NCI-H1092 treated with DMSO at 0.1 percent for 48 hours (cell line): ENCODE results near the gene FKBP11.
"Not testable (repeated sequence)": the region's sequence is repeated elsewhere in the genome, so short reads cannot be mapped to it uniquely, and the experiment has no call there.

Experiments
- DNase-seq: peaks from one replicate; lab custom pipeline; 2025; lab: John Stamatoyannopoulos, UW

FKBP11 gene

GRCh38 chr12:48907245-48907644, 18.0 kb downstream of the FKBP11 start:
- DNase-seq: no peak

DNA sequence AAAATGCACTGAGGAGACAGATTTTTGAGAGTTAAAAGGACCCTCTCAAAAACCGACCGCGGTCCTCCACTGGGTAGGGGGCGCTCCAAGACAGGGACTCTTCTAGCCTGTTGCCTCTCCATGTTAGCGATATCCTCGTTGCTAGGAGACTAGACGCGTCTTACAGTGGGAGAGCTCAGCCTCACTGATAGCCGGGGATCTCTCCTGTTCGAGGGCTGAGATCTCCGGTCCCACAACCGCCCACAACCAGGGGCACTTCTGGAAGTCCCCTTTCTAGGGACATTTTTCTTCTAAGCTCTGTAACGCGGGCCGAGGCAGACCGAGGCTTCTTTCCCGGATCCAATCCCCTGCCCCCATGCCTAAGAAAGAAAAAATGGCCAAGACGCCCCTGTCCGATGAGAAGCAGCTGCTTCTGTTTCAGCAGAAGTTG, 21.3 kb downstream of the FKBP11 start:
- peak; percentile 64 for DNase-seq

GRCh38 chr12:48903363-48903981, 21.8 kb downstream of the FKBP11 start:
- no peak for DNase-seq

GRCh38 chr12:48901278-48901677, 24.0 kb downstream of the FKBP11 start:
- no peak for DNase-seq

- no peak for DNase-seq
Measured at GRCh38 chr12:48899651-48900050, 25.6 kb downstream of the FKBP11 start.

- DNase-seq: no peak
Measured at GRCh38 chr12:48894271-48894670, 31.0 kb downstream of the FKBP11 start.

DNA sequence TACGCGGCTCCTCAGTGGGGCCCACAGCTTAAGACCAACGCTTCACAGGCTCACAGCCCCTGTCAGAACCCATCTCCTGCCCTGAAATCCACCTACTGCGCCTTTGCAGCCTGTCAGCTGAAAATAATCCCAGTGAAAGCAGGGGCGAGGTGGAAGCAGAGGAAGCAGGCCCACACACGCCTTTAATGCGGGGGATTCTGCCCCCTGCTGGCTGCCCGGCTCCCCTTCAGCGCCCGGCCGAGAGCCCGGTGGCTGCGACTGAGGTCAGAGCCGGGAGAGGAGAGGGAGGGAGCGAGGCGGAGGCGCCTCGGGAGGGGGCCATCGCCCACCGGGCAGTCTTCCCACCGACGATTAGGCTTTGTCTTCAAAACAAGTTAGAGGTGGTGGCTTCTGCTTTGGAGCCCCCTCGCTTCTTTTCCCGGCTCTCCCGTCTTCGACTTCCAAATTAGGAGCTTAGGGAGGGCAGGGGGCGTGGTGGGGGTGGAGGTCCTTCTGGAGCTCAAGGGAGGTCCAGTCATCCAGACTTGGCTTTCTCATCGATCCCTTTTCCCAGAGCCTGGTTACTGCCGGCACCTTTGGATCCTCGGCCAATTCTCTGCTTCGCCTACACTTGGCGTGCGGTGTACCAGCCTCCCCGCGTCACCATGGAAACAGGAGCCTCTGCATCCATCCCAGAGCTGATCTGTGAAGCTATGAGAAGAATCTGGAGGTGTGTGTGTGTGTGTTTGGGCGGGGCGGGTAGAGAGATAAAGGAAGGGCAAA, 34.5 kb downstream of the FKBP11 start:
- peak; percentile 31 for DNase-seq

GRCh38 chr12:48889679-48890078, 35.6 kb downstream of the FKBP11 start:
- no peak for DNase-seq

DNA sequence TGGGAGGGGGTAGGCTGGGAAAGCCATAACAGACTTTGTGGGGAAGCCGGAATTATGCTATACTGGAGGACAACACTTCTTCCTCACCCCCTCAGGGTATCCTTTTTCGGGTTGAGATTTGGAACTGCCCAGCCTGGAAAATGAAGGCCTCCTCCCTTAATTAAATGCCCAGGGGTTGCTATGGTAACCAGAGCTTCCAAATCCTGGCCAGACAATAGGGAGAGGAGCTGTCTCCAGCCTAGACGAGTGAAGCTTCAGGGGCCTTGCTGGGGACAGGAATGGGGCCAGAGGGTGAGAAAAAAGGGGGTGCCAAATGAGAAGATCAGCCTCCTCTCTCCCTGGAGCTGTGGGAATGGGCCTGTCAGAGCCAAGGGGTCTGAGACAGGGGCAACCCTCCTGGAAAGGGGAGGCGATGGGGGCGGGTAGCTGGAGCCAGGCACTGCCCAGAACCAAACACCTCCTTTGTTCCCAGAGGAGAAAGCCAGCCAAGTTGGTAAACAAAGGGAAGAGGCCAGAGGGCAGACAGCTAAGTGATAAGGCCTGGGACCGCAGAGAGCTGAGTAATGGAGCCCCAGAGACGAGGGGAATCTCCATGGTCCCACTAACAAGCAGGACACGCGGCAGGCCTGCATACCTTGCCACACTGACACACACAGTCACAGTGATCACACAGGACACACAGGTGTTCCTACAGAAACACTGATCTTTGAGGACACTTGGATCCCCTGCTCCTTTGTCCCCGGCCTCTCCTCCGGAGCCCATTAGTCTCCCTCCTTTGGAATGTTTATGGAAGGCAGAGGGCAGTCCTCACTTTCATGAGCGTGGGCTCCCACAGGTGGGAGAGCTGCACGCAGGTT, 41.8 kb downstream of the FKBP11 start:
- DNase-seq: peak; percentile 0

DNA sequence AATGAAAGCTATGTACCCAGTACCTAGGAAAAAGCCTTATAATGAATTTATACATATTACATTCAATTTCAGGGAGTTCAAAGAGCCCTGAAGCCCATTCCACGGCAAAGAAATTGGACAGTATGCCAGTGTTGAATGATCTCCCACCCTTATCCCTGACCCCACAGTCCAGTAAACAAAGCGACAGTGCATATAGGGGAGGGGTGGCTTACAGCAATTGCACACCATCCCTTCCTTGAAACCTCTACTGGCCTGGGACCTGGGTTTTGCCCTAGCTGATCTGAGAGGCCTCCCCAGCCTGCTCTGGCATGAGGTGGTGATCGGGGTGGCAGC, 42.4 kb downstream of the FKBP11 start:
- DNase-seq: no peak

DNA sequence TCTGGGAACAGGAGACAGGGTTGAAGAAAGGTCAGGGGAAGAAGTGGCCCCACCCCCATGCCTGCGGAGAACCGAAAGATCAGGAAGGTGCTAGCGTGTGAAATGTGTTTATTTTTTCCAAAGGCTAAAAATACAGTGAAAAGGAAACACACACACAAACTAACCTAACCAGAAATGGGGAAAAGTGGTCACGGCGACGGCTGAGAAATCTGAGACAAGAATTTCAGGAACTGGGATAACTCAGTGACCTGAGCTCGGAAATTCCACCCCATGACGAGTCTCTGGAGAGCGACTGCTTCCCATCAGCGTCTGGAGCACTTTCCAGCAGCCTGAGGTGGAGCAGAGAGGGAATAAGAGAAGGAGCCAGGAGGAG, 43.0 kb downstream of the FKBP11 start:
- DNase-seq: no peak

GRCh38 chr12:48881686-48882314, 43.5 kb downstream of the FKBP11 start:
- no peak for DNase-seq

- no peak for DNase-seq
Measured at GRCh38 chr12:48880647-48881046, 44.6 kb downstream of the FKBP11 start.

DNA sequence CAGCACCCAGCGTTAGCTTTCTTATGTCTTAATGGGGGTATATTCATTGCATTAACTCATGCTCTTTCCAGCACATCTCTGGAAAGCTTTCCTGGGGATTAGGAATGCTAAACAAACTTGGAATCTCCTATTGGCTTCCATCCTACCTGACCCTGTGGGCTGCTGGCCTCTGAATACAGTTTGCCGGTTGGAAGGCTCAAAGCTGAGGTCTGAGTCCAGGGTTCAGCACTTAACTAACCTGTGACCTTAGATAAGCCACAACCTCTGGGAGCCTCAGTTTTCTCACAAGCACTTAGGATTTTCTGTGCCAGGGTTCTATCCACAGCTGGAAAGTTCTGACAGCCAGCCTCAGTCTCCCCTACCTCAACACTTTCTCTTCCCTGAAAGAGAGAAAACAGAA, 46.7 kb downstream of the FKBP11 start:
- no peak for DNase-seq

DNA sequence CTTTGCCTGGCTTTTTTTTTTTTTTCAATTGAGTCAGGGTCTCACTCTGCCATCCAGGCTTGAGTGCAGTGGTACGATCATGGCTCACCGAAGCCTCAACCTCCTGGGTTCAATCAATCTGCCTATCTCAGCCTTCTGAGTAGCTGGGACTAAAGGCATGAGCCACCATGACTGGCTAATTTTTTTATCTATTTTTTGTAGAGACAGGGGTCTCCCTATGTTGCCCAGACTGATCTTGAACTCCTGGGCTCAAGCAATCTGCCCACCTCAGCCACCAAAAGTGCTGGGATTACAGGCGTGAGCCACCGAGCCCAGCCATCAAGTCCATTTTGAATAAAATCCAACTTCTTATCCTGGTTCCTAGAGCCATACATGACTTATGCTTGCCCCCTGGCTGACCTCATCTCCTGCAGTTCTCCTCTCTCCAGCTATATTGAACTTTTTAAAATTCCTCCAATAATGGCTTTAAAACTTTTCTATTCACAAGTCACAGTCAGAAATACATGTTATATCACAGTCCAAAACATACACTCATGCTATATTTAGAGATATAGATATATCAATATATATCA, 49.3 kb downstream of the FKBP11 start:
- DNase-seq: no peak

- not testable (repeated sequence) for DNase-seq
Measured at GRCh38 chr12:48873534-48873933, 51.8 kb downstream of the FKBP11 start.

- DNase-seq: no peak
Measured at GRCh38 chr12:48873096-48873495, 52.2 kb downstream of the FKBP11 start.
